HepG2 (cell line): Measurements from ENCODE around the gene RBCK1. TPM values are rescaled to one million over a fixed set of nuclear protein-coding genes. Genes with fewer than 3 reads are reported as not detected.

Source experiments
- BATF2 ChIP-seq: sonication (generic); formaldehyde crosslinking; IDR thresholded peaks from 2 replicates; pipeline ENCODE4 v1.8.0; 2022; ENCODE audit warnings: mild to moderate bottlenecking, missing genetic modification reagents, moderate library complexity
- FOXC1 ChIP-seq: sonication (generic); formaldehyde crosslinking; IDR thresholded peaks from 2 replicates; pipeline ENCODE4 v1.8.0; 2022; ENCODE audit warnings: mild to moderate bottlenecking, missing genetic modification reagents, borderline replicate concordance
- HNF1B ChIP-seq: sonication (generic); formaldehyde crosslinking; IDR thresholded peaks from 2 replicates; pipeline ENCODE4 v1.5.1; 2020; ENCODE audit warnings: mild to moderate bottlenecking, moderate library complexity, missing genetic modification reagents
- HNRNPUL1 ChIP-seq: fragments of 200-400 bp; formaldehyde crosslinking; IDR thresholded peaks from 2 replicates; pipeline ENCODE4 v1.6.1; 2017; ENCODE audit warnings: low read depth, mild to moderate bottlenecking, low read length, moderate library complexity
- IKZF1 ChIP-seq: fragments of 450-650 bp; IDR thresholded peaks from 2 replicates; pipeline ENCODE4 v1.7.1; 2016
- MAX ChIP-seq: IDR thresholded peaks from 2 replicates; pipeline ENCODE4 v1.6.1; 2012; ENCODE audit warnings: inconsistent platforms
- MED13 ChIP-seq: sonication (generic); formaldehyde crosslinking; IDR thresholded peaks from 2 replicates; pipeline ENCODE4 v1.5.0; 2020; ENCODE audit warnings: missing genetic modification reagents
- NCOA5 ChIP-seq: sonication (generic); formaldehyde crosslinking; IDR thresholded peaks from 2 replicates; pipeline ENCODE4 v1.4.0; 2020; ENCODE audit warnings: missing genetic modification reagents
- PBX3 ChIP-seq: sonication (generic); formaldehyde crosslinking; IDR thresholded peaks from 2 replicates; pipeline ENCODE4 v1.8.1; 2023; ENCODE audit warnings: missing genetic modification reagents, inconsistent platforms, borderline replicate concordance
- PCBP2 ChIP-seq: fragments of 200-400 bp; formaldehyde crosslinking; optimal IDR thresholded peaks from 2 replicates; pipeline ENCODE3; 2018; ENCODE audit warnings: low read length, low read depth; ENCODE audit not compliant: poor library complexity, severe bottlenecking
- SIN3A ChIP-seq: IDR thresholded peaks from 2 replicates; pipeline ENCODE4 v1.6.1; 2011; ENCODE audit warnings: low read depth, mild to moderate bottlenecking, control low read depth, low read length, borderline replicate concordance
- SNAPC4 ChIP-seq: sonication (generic); formaldehyde crosslinking; IDR thresholded peaks from 2 replicates; pipeline ENCODE4 v1.4.0; 2020; ENCODE audit warnings: mild to moderate bottlenecking, missing genetic modification reagents
- YY1 ChIP-seq: IDR thresholded peaks from 2 replicates; pipeline ENCODE4 v1.6.1; 2011; ENCODE audit warnings: low read length, low read depth, moderate library complexity, mild to moderate bottlenecking; ENCODE audit not compliant: insufficient read depth, insufficient replicate concordance
- ZMAT3 ChIP-seq: sonication (generic); formaldehyde crosslinking; conservative IDR thresholded peaks from 2 replicates; pipeline ENCODE4 v1.7.0; 2021; ENCODE audit warnings: missing genetic modification reagents
- polyA plus RNA-seq, 8 experiments: library from polyadenylated mRNA; depleted of rRNA in 3 of 8; stranded (reverse) in 7 of 8; unstranded in 1 of 8; fragments of >200 nt; fragmentation: Illumina TruSeq in 4 of 8; extraction: Trizol in 4 of 8; gene quantifications; 2 replicates each; pipeline versions ENCODE4 v1.2.1 to v1.2.3, GENCODE V29; 2011 to 2016; ENCODE audit warnings: low read depth in 4 of 8, missing spikeins in 1 of 8, mixed read lengths in 1 of 8; ENCODE audit not compliant: insufficient read depth in 1 of 8
- total RNA-seq, 5 experiments: library from RNA; depleted of rRNA; stranded (reverse); fragments of >200 nt; fragmentation: Illumina TruSeq; extraction: Trizol; gene quantifications; 2 replicates each; pipeline ENCODE4 v1.2.3, GENCODE V29; 2016; ENCODE audit warnings: low read depth in 1 of 5

RBCK1 gene
- total and polyA plus RNA-seq, 2 of the 13 experiments (the other 11 are each of a cell fraction or from before 2014, with no cell fraction given): 149 to 215 TPM

- TF ChIP-seq MED13 (CRISPR knock-in tag): peak; percentile 78
- TF ChIP-seq FOXC1 (CRISPR knock-in tag): peak; percentile 99
- peak; percentile 74 for TF ChIP-seq YY1
- TF ChIP-seq BATF2 (CRISPR knock-in tag): peak; percentile 54; the same call in 1 of the 2 replicates
- TF ChIP-seq MAX: peak; percentile 100
- no peak for TF ChIP-seq HNRNPUL1
- no peak for TF ChIP-seq IKZF1
- peak; percentile 100 for TF ChIP-seq HNF1B (CRISPR knock-in tag)
- TF ChIP-seq SIN3A: peak; percentile 89; the same call in 1 of the 2 replicates
- TF ChIP-seq PCBP2: no peak
- TF ChIP-seq ZMAT3 (CRISPR knock-in tag): peak; percentile 100
- 0 out of 2 replicates have a peak, but pooled peaks have one; percentile 32 for TF ChIP-seq NCOA5 (CRISPR knock-in tag)
- 0 out of 2 replicates have a peak, but pooled peaks have one; percentile 80 for TF ChIP-seq SNAPC4 (CRISPR knock-in tag)
- TF ChIP-seq PBX3 (CRISPR knock-in tag): no peak
These were observed 45.5 kb upstream of the RBCK1 start (continued) for GRCh38 chr20:362271-363254.
